HEK293T (cell line): ENCODE results near the gene KIAA1328.

Experiments used
- ARNT ChIP-seq: fragments of 450-650 bp; IDR thresholded peaks from 2 replicates; pipeline ENCODE4 v1.6.1; 2017; ENCODE audit warnings: mild to moderate bottlenecking
- BHLHE40 ChIP-seq: fragments of 450-650 bp; IDR thresholded peaks from 2 replicates; pipeline ENCODE4 v1.6.1; 2016; ENCODE audit warnings: mild to moderate bottlenecking, moderate library complexity, borderline replicate concordance
- CTBP1 ChIP-seq: fragments of 450-650 bp; IDR thresholded peaks from 2 replicates; pipeline ENCODE4 v1.6.1; 2016; ENCODE audit warnings: borderline replicate concordance
- ELF4 ChIP-seq: fragments of 450-650 bp; IDR thresholded peaks from 2 replicates; pipeline ENCODE4 v1.6.1; 2017; ENCODE audit warnings: antibody characterized with exemption
- FOXA1 ChIP-seq: fragments of 450-650 bp; IDR thresholded peaks from 2 replicates; pipeline ENCODE4 v1.6.1; 2016; ENCODE audit warnings: mild to moderate bottlenecking
- FOXK2 ChIP-seq: fragments of 450-650 bp; IDR thresholded peaks from 2 replicates; pipeline ENCODE4 v1.6.1; 2016; ENCODE audit warnings: mild to moderate bottlenecking
- FOXM1 ChIP-seq: fragments of 450-650 bp; IDR thresholded peaks from 2 replicates; pipeline ENCODE4 v1.6.1; 2017; ENCODE audit warnings: mild to moderate bottlenecking, borderline replicate concordance
- L3MBTL2 ChIP-seq: fragments of 450-650 bp; conservative IDR thresholded peaks from 2 replicates; pipeline ENCODE4 v1.6.1; 2016; ENCODE audit warnings: mild to moderate bottlenecking
- LEF1 ChIP-seq: fragments of 450-650 bp; IDR thresholded peaks from 2 replicates; pipeline ENCODE4 v1.6.1; 2017; ENCODE audit warnings: mild to moderate bottlenecking, borderline replicate concordance
- NFRKB ChIP-seq: fragments of 450-650 bp; IDR thresholded peaks from 2 replicates; pipeline ENCODE4 v1.6.1; 2016; ENCODE audit warnings: mild to moderate bottlenecking, moderate library complexity
- SP1 ChIP-seq: fragments of 450-650 bp; IDR thresholded peaks from 2 replicates; pipeline ENCODE4 v1.6.1; 2017
- ZNF384 ChIP-seq: fragments of 450-650 bp; IDR thresholded peaks from 2 replicates; pipeline ENCODE4 v1.6.1; 2016

DNA sequence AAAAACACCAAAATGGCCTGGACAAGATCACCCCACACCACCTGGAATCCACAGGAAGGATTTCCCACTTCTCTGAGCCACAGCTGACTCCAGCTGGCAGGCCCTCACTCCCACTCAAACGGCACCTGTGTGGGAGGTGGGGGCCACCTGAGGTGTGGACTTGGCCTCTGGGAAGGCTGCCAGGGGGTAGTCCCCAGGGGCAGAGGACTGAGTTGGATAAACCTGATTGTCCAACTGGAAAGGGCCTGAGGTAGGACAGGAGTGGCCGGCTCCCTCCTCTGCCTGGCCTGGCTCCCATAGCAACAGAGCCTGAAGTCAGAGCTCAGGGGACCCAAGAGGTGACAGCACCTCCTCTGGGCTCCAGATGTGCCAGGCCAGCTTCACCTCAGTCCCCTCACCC lies 436.5 kb downstream of the KIAA1328 start:
- TF ChIP-seq FOXM1 = no peak
- TF ChIP-seq NFRKB = no peak
- TF ChIP-seq LEF1 = no peak
- TF ChIP-seq ELF4 = no peak
- TF ChIP-seq ARNT = no peak
- no peak for TF ChIP-seq FOXK2
- TF ChIP-seq BHLHE40 = no peak
- TF ChIP-seq L3MBTL2 = no peak
- TF ChIP-seq SP1 = no peak
- no peak for TF ChIP-seq ZNF384
- TF ChIP-seq CTBP1 = no peak
- TF ChIP-seq FOXA1 = no peak
